ENCODE measurements around the gene CRYGN. TPM values are rescaled to one million over a fixed set of nuclear protein-coding genes. Genes with fewer than 3 reads are reported as not detected.

The CRYGN gene
- total and polyA plus RNA-seq, 9 of the 15 experiments (the other 6 are each of a cell fraction or from before 2014, with no cell fraction given), result not detected

DNA sequence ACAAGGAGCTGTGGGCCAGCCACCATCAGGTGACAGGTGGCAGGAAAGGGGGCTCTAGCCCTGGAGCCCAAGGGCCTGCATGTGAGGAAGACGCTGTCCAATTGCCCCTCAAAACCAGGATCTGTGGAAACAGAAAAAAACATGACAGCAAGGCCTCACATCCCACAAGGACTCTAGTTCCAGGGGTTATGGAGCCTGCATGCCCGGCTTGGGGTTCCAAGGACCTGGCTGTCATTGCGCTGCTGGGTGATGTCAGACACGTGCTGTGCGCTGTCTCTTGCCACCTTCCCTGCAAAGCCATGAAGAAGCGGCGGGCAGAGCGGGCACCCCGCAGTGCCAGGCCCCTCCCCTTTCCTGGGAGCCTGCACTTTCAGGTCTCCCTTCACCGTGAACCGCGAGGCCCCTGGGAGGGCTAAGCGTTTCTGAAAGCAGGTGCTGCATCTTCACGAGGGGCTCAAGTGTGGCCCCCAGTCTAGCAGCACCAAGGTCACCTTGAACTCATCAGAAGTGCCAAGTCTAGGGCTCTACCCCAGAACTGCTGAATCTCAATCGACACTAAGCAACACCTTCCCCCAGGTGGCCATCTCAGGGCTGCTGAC lies 15.1 kb upstream of the CRYGN start:
- POLR2A ChIA-PET, result no interaction called here
- BruUV-seq (replicated peaks), result no TSS peak
- TF ChIP-seq, protein P1, sequence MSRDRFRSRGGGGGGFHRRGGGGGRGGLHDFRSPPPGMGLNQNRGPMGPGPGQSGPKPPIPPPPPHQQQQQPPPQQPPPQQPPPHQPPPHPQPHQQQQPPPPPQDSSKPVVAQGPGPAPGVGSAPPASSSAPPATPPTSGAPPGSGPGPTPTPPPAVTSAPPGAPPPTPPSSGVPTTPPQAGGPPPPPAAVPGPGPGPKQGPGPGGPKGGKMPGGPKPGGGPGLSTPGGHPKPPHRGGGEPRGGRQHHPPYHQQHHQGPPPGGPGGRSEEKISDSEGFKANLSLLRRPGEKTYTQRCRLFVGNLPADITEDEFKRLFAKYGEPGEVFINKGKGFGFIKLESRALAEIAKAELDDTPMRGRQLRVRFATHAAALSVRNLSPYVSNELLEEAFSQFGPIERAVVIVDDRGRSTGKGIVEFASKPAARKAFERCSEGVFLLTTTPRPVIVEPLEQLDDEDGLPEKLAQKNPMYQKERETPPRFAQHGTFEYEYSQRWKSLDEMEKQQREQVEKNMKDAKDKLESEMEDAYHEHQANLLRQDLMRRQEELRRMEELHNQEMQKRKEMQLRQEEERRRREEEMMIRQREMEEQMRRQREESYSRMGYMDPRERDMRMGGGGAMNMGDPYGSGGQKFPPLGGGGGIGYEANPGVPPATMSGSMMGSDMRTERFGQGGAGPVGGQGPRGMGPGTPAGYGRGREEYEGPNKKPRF (IDR thresholded peaks at IDR 0.05; ENCODE audit: low read depth, low read length), result no peak
- TF ChIP-seq ZNF583 (CRISPR knock-in tag; IDR thresholded peaks at IDR 0.05), result no peak
- TF ChIP-seq RBM34 (IDR thresholded peaks at IDR 0.05; ENCODE audit: borderline replicate concordance, insufficient read depth, low read length), result no peak
- TF ChIP-seq ATF6 (CRISPR knock-in tag; IDR thresholded peaks at IDR 0.05), result no peak
- TF ChIP-seq, protein P2, sequence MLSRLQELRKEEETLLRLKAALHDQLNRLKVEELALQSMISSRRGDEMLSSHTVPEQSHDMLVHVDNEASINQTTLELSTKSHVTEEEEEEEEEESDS (CRISPR knock-in tag; IDR thresholded peaks at IDR 0.05), result no peak
- TF ChIP-seq HDAC3 (IDR thresholded peaks at IDR 0.05; ENCODE audit: borderline replicate concordance, partially characterized antibody), result no peak
- H3K4me3 ChIP-seq, result no peak overlapping the region
- intact Hi-C loops (cut with micrococcal nuclease) (loop anchor here (5.0 kb wide), 2 partner anchors 177 to 302 kb away; no protein-coding TSS in a partner anchor), in situ Hi-C loops (cut with MboI) (no loop called here)
- DNase-seq (ENCODE audit: extremely low read depth in 1 of 4, low spot score in 3 of 4), result no peak
- peaks cover 6% of the 10 kb centered on the region; the same call in 1 of the 2 replicates for H4K20me1 ChIP-seq (replicated peaks; ENCODE audit: control insufficient read depth, insufficient read depth, low read length)
- no peak for FAIRE-seq
- no peak for ATAC-seq
- peaks cover 0 to 18% of the 10 kb centered on the region in 2 experiments; a peak in 1 of 5 replicates for H3K4me1 ChIP-seq (replicated peaks in 1 of 2; ENCODE audit: control insufficient read depth in 2 of 2, insufficient read depth in 2 of 2, low read length in 2 of 2)
- CTCF ChIA-PET (ENCODE audit: low intra/inter-chr PET ratio), result no interaction called here
- no peaks in the 10 kb centered on the region for H3K79me2 ChIP-seq (ENCODE audit: control insufficient read depth, insufficient read depth, low read length)
- peaks cover 70 to 87% of the 10 kb centered on the region in 2 experiments for H3K27me3 ChIP-seq (ENCODE audit: control insufficient read depth in 2 of 2, insufficient read depth in 2 of 2, low read length in 2 of 2)
- H3K27ac ChIP-seq (ENCODE audit: extremely low read depth, low read depth, low read length), result no peak overlapping the region
- H2AFZ ChIP-seq (ENCODE audit: low read depth, low read length), result no peak overlapping the region
- H3K9me3 ChIP-seq (replicated peaks; ENCODE audit: control insufficient read depth, insufficient read depth, low read depth, low read length), result no peaks in the 10 kb centered on the region
- no peak overlapping the region for H3K4me2 ChIP-seq (ENCODE audit: insufficient read depth, low read length)
- H3K9me1 ChIP-seq (ENCODE audit: control insufficient read depth, insufficient read depth, low read length), result no peaks in the 10 kb centered on the region
- no peak overlapping the region; a peak in 1 of 4 replicates for H3K9ac ChIP-seq (ENCODE audit: insufficient read depth in 1 of 2, low read depth in 2 of 2, low read length in 2 of 2)
- WGBS (ENCODE audit: insufficient coverage, low coverage, missing lambda C conversion rate), result 8% methylated on average over 15 of the region's 15 CpGs
- H3K36me3 ChIP-seq (ENCODE audit: control insufficient read depth, insufficient read depth, low read length), result no peaks in the 10 kb centered on the region
